Measurements from ENCODE around the gene TMC1.

The TMC1 gene

GRCh38 chr9:72814083-72814597 is 292.7 kb downstream of the TMC1 start:
- Histone ChIP-seq H3K4me3 (ENCODE audit: insufficient read length, low read depth) (no peak overlapping the region), H3K27me3 (ENCODE audit: insufficient read depth, insufficient read length) (no peaks in the 10 kb centered on the region), H3K36me3 (ENCODE audit: insufficient read depth, insufficient read length, low read length) (no peaks in the 10 kb centered on the region), H3K9ac (ENCODE audit: insufficient read length, low read depth) (no peak overlapping the region), H3K4me1 (ENCODE audit: insufficient read depth, insufficient read length) (no peaks in the 10 kb centered on the region), H3K9me3 (ENCODE audit: insufficient read depth, low read length) (no peaks in the 10 kb centered on the region)
- TF ChIP-seq YY1 (IDR thresholded peaks at IDR 0.05; ENCODE audit: insufficient read depth, insufficient read length) (no peak), SUZ12 (IDR thresholded peaks at IDR 0.05; ENCODE audit: extremely low read depth, insufficient read depth, insufficient read length) (no peak), ZNF274 (IDR thresholded peaks at IDR 0.05; ENCODE audit: low read depth, low read length) (no peak)
- no peak for DNase-seq (ENCODE audit: low read depth, low spot score)

GRCh38 chr9:72816666-72817065 is 295.3 kb downstream of the TMC1 start:
- DNase-seq (ENCODE audit: low read depth, low spot score): no peak
- TF ChIP-seq SUZ12 (IDR thresholded peaks at IDR 0.05; ENCODE audit: extremely low read depth, insufficient read depth, insufficient read length) (no peak), YY1 (IDR thresholded peaks at IDR 0.05; ENCODE audit: insufficient read depth, insufficient read length) (no peak), ZNF274 (IDR thresholded peaks at IDR 0.05; ENCODE audit: low read depth, low read length) (no peak)
- Histone ChIP-seq H3K4me3 (ENCODE audit: insufficient read length, low read depth) (no peak overlapping the region), H3K36me3 (ENCODE audit: insufficient read depth, insufficient read length, low read length) (no peaks in the 10 kb centered on the region), H3K9me3 (ENCODE audit: insufficient read depth, low read length) (no peaks in the 10 kb centered on the region), H3K27me3 (ENCODE audit: insufficient read depth, insufficient read length) (no peaks in the 10 kb centered on the region), H3K9ac (ENCODE audit: insufficient read length, low read depth) (no peak overlapping the region), H3K4me1 (ENCODE audit: insufficient read depth, insufficient read length) (no peaks in the 10 kb centered on the region)

GRCh38 chr9:72817413-72817812 is 296.0 kb downstream of the TMC1 start:
- TF ChIP-seq SUZ12 (IDR thresholded peaks at IDR 0.05; ENCODE audit: extremely low read depth, insufficient read depth, insufficient read length) (no peak), ZNF274 (IDR thresholded peaks at IDR 0.05; ENCODE audit: low read depth, low read length) (no peak), YY1 (IDR thresholded peaks at IDR 0.05; ENCODE audit: insufficient read depth, insufficient read length) (no peak)
- no peak overlapping the region for H3K4me3 ChIP-seq (ENCODE audit: insufficient read length, low read depth)
- H3K9ac ChIP-seq (ENCODE audit: insufficient read length, low read depth): no peak overlapping the region
- no peaks in the 10 kb centered on the region for H3K27me3 ChIP-seq (ENCODE audit: insufficient read depth, insufficient read length)
- H3K36me3 ChIP-seq (ENCODE audit: insufficient read depth, insufficient read length, low read length): no peaks in the 10 kb centered on the region
- no peaks in the 10 kb centered on the region for H3K9me3 ChIP-seq (ENCODE audit: insufficient read depth, low read length)
- H3K4me1 ChIP-seq (ENCODE audit: insufficient read depth, insufficient read length): no peaks in the 10 kb centered on the region
- DNase-seq (ENCODE audit: low read depth, low spot score): no peak

GRCh38 chr9:72818385-72818784 is 297.0 kb downstream of the TMC1 start:
- Histone ChIP-seq H3K27me3 (ENCODE audit: insufficient read depth, insufficient read length) (no peaks in the 10 kb centered on the region), H3K36me3 (ENCODE audit: insufficient read depth, insufficient read length, low read length) (no peaks in the 10 kb centered on the region), H3K9ac (ENCODE audit: insufficient read length, low read depth) (no peak overlapping the region), H3K4me3 (ENCODE audit: insufficient read length, low read depth) (no peak overlapping the region), H3K9me3 (ENCODE audit: insufficient read depth, low read length) (no peaks in the 10 kb centered on the region), H3K4me1 (ENCODE audit: insufficient read depth, insufficient read length) (no peaks in the 10 kb centered on the region)
- no peak for DNase-seq (ENCODE audit: low read depth, low spot score)
- TF ChIP-seq ZNF274 (IDR thresholded peaks at IDR 0.05; ENCODE audit: low read depth, low read length) (no peak), YY1 (IDR thresholded peaks at IDR 0.05; ENCODE audit: insufficient read depth, insufficient read length) (no peak), SUZ12 (IDR thresholded peaks at IDR 0.05; ENCODE audit: extremely low read depth, insufficient read depth, insufficient read length) (no peak)

- Histone ChIP-seq H3K4me3 (ENCODE audit: insufficient read length, low read depth) (no peak overlapping the region), H3K36me3 (ENCODE audit: insufficient read depth, insufficient read length, low read length) (no peaks in the 10 kb centered on the region), H3K9me3 (ENCODE audit: insufficient read depth, low read length) (no peaks in the 10 kb centered on the region), H3K27me3 (ENCODE audit: insufficient read depth, insufficient read length) (no peaks in the 10 kb centered on the region), H3K4me1 (ENCODE audit: insufficient read depth, insufficient read length) (no peaks in the 10 kb centered on the region), H3K9ac (ENCODE audit: insufficient read length, low read depth) (no peak overlapping the region)
- TF ChIP-seq YY1 (IDR thresholded peaks at IDR 0.05; ENCODE audit: insufficient read depth, insufficient read length): no peak
- no peak for TF ChIP-seq ZNF274 (IDR thresholded peaks at IDR 0.05; ENCODE audit: low read depth, low read length)
- no peak for TF ChIP-seq SUZ12 (IDR thresholded peaks at IDR 0.05; ENCODE audit: extremely low read depth, insufficient read depth, insufficient read length)
- DNase-seq (ENCODE audit: low read depth, low spot score): no peak
These were observed 302.6 kb downstream of the TMC1 start for GRCh38 chr9:72823971-72824370.

GRCh38 chr9:72826996-72827949 is 305.9 kb downstream of the TMC1 start:
- Histone ChIP-seq H3K4me1 (ENCODE audit: insufficient read depth, insufficient read length) (no peaks in the 10 kb centered on the region), H3K9ac (ENCODE audit: insufficient read length, low read depth) (no peak overlapping the region), H3K36me3 (ENCODE audit: insufficient read depth, insufficient read length, low read length) (no peaks in the 10 kb centered on the region), H3K27me3 (ENCODE audit: insufficient read depth, insufficient read length) (no peaks in the 10 kb centered on the region), H3K4me3 (ENCODE audit: insufficient read length, low read depth) (no peak overlapping the region), H3K9me3 (ENCODE audit: insufficient read depth, low read length) (no peaks in the 10 kb centered on the region)
- TF ChIP-seq SUZ12 (IDR thresholded peaks at IDR 0.05; ENCODE audit: extremely low read depth, insufficient read depth, insufficient read length) (no peak), ZNF274 (IDR thresholded peaks at IDR 0.05; ENCODE audit: low read depth, low read length) (no peak), YY1 (IDR thresholded peaks at IDR 0.05; ENCODE audit: insufficient read depth, insufficient read length) (no peak)
- no peak for DNase-seq (ENCODE audit: low read depth, low spot score)

GRCh38 chr9:72827950-72828731 is 306.7 kb downstream of the TMC1 start:
- Histone ChIP-seq H3K36me3 (ENCODE audit: insufficient read depth, insufficient read length, low read length) (no peaks in the 10 kb centered on the region), H3K4me1 (ENCODE audit: insufficient read depth, insufficient read length) (no peaks in the 10 kb centered on the region), H3K9ac (ENCODE audit: insufficient read length, low read depth) (no peak overlapping the region), H3K9me3 (ENCODE audit: insufficient read depth, low read length) (no peaks in the 10 kb centered on the region), H3K4me3 (ENCODE audit: insufficient read length, low read depth) (no peak overlapping the region), H3K27me3 (ENCODE audit: insufficient read depth, insufficient read length) (no peaks in the 10 kb centered on the region)
- no peak for TF ChIP-seq ZNF274 (IDR thresholded peaks at IDR 0.05; ENCODE audit: low read depth, low read length)
- no peak for TF ChIP-seq SUZ12 (IDR thresholded peaks at IDR 0.05; ENCODE audit: extremely low read depth, insufficient read depth, insufficient read length)
- no peak for TF ChIP-seq YY1 (IDR thresholded peaks at IDR 0.05; ENCODE audit: insufficient read depth, insufficient read length)
- no peak for DNase-seq (ENCODE audit: low read depth, low spot score)
